GM12891 (cell line): ENCODE results near the gene PRDM16.

Experiments used
- PAX5 ChIP-seq: IDR thresholded peaks from 2 replicates; pipeline ENCODE4 v1.6.1; 2011; ENCODE audit warnings: low read length, moderate library complexity, mild to moderate bottlenecking; ENCODE audit not compliant: insufficient read depth, severe bottlenecking
- POLR2A ChIP-seq: IDR thresholded peaks from 2 replicates; pipeline ENCODE4 v1.6.1; 2011; ENCODE audit warnings: low read depth, low read length, control low read depth
- POLR2AphosphoS5 ChIP-seq: IDR thresholded peaks from 2 replicates; pipeline ENCODE4 v1.6.1; 2011; ENCODE audit warnings: low read depth, low read length, control low read depth
- POU2F2 ChIP-seq: IDR thresholded peaks from 2 replicates; pipeline ENCODE4 v1.6.1; 2011; ENCODE audit warnings: low read depth, mild to moderate bottlenecking, control low read depth, low read length, moderate library complexity
- TAF1 ChIP-seq: IDR thresholded peaks from 2 replicates; pipeline ENCODE4 v1.6.1; 2011; ENCODE audit warnings: low read depth, low read length, control low read depth

DNA sequence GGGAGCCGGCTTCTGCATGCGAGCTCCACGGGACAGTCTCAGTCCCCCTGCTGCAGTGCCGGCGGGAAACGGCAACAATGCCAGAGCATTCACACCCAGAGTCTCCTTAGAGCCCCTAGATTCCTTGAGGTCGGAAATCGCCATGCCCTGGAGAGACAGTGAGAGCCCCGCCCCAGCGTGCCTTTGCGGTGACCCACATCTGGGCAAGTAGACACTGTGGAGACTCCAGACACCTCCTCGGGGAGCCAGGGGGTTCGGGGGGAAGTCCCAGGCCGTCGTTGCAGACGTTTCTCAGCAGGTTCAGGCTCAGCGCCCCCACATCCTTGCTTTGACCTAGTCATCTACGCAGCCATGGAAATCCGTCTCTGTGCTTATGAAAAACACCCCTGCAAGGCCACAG, 304.2 kb downstream of the PRDM16 start:
- no peak for TF ChIP-seq POLR2A
- TF ChIP-seq TAF1, result no peak
- no peak for TF ChIP-seq POLR2AphosphoS5
- no peak for TF ChIP-seq POU2F2
- no peak for TF ChIP-seq PAX5
